Kidney epithelial cell (primary cell): ENCODE data around the gene C8B. TPM values are rescaled to one million over a fixed set of nuclear protein-coding genes. Genes with fewer than 3 reads are reported as not detected.

ENCODE experiments used
- DNase-seq: peaks from one replicate; pipeline ENCODE4 v3.0.0-alpha.2; 2010; ENCODE audit warnings: low read depth
- H3K27me3 ChIP-seq: 2 replicates; pipeline ENCODE4 v1.6.0; 2011; ENCODE audit warnings: low read length; ENCODE audit not compliant: control insufficient read depth, insufficient read depth
- H3K36me3 ChIP-seq: 2 replicates; pipeline ENCODE4 v1.5.1; 2011; ENCODE audit warnings: low read length; ENCODE audit not compliant: control insufficient read depth, insufficient read depth
- H3K4me3 ChIP-seq: 2 replicates; pipeline ENCODE4 v1.5.1; 2011; ENCODE audit warnings: low read depth, mild to moderate bottlenecking, control low read depth, low read length
- CTCF ChIP-seq: IDR thresholded peaks from 2 replicates; pipeline ENCODE4 v1.5.1; 2011; ENCODE audit warnings: mild to moderate bottlenecking, moderate library complexity, low read length, control low read depth, inconsistent platforms; ENCODE audit not compliant: insufficient read depth, poor library complexity, severe bottlenecking
- total RNA-seq: library from RNA; depleted of rRNA; stranded (reverse); fragments of >200 nt; gene quantifications from 2 replicates; pipeline ENCODE4 v1.2.3, GENCODE V29; 2015

The C8B gene
- total RNA-seq, 1 donor from 2014 or later: not detected

DNA sequence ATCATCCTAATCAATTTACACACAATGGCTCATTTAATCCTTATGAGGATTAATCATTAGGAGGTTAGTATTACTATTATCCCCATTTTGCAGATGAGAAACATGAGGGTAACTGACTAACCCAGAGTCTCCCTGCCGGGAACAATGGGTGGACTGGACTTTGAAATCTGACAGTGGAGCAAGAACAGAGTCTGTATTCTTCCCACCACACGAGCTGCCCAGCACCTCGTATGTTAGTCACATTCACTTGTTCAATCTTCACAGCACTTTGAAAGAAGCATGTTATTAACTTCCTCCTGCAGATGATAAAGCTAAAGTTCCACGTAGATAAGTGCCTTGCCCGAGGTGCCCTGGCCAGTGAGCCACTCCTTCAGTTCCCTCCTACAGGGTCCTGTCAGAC lies 12.4 kb downstream of the C8B start:
- Histone ChIP-seq H3K36me3 (no peaks in the 10 kb centered on the region), H3K4me3 (no peak overlapping the region), H3K27me3 (no peaks in the 10 kb centered on the region)
- TF ChIP-seq CTCF: no peak
- DNase-seq: no peak

DNA sequence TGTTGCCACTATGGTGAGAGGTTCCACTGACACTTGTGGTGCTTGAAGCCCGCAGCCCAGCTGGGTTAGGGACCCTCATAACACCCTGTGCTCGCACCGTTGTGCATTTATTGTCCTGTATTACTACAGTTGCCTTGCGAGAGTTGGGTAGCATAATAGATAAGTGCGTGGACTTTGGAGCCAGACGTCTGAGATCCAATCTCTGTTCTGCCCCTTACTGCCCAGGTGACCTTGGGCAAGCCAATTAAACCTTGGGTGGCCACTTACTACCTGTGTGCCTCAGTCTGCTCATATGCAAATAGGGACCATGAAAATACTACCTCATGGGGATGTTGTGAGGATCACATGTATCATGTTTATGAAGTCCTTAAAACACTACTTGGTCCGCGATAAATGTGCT lies 13.3 kb downstream of the C8B start:
- Histone ChIP-seq H3K36me3 (no peaks in the 10 kb centered on the region), H3K4me3 (no peak overlapping the region), H3K27me3 (no peaks in the 10 kb centered on the region)
- no peak for TF ChIP-seq CTCF
- no peak for DNase-seq

- H3K4me3 ChIP-seq: no peak overlapping the region
- H3K27me3 ChIP-seq: no peaks in the 10 kb centered on the region
- DNase-seq: no peak
- no peak for TF ChIP-seq CTCF
- H3K36me3 ChIP-seq: no peaks in the 10 kb centered on the region
Observed at GRCh38 chr1:56948403-56949023, 17.3 kb downstream of the C8B start.

DNA sequence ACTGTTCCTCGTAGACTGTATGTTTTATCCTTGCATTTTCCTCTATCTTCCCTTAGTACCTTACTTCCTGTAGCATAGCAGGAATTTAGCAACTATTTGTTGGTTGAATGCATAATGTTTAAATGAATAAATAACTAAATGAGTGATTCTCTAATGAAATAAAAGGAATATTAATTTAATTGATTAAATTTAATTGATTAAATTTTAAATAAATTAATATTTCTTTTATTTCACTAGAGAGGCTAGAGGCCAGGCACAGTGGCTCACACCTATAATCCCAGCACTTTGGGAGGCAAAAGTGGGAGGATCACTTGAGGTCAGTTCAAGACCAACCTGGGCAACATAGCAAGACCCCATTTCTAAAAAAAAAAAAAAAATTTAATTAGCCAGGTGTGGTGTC lies 25.8 kb downstream of the C8B start:
- no peak for TF ChIP-seq CTCF
- Histone ChIP-seq H3K36me3 (no peaks in the 10 kb centered on the region), H3K4me3 (no peak overlapping the region), H3K27me3 (no peaks in the 10 kb centered on the region)
- DNase-seq: no peak

DNA sequence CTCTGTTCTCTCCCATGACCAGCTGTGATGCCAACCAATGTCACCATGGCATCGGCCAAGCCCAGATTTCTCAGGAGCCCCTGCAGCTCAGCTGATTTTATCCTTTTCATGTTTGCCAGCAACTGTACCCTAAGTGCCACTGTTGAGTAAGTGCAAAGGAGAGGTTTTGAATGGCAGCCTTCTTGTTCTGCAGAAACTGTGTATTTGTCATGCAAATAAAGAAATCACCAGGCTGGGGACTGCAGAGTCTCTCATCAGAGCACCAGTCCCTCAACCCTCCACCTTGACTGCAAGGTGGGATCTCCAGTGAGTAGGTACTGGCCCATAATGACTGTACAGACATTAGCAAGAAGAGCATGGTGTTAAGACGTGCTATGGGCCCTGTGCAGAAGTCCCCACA lies 26.6 kb downstream of the C8B start:
- no peak for TF ChIP-seq CTCF
- no peak overlapping the region for H3K4me3 ChIP-seq
- no peaks in the 10 kb centered on the region for H3K36me3 ChIP-seq

GRCh38 chr1:56938646-56939045 lies 27.2 kb downstream of the C8B start:
- DNase-seq: no peak
- TF ChIP-seq CTCF: no peak
- no peaks in the 10 kb centered on the region for H3K27me3 ChIP-seq
- no peak overlapping the region for H3K4me3 ChIP-seq
- H3K36me3 ChIP-seq: no peaks in the 10 kb centered on the region

More for the DNA sequence above, 26.6 kb downstream of the C8B start:
- no peak for DNase-seq
- no peaks in the 10 kb centered on the region for H3K27me3 ChIP-seq
